AML-193 (cell line): ENCODE results near the gene STAC2.

Experiments used
- DNase-seq, 2 experiments: peaks; one replicate each; lab custom pipeline; 2025; lab: John Stamatoyannopoulos, UW

Gene STAC2

DNA sequence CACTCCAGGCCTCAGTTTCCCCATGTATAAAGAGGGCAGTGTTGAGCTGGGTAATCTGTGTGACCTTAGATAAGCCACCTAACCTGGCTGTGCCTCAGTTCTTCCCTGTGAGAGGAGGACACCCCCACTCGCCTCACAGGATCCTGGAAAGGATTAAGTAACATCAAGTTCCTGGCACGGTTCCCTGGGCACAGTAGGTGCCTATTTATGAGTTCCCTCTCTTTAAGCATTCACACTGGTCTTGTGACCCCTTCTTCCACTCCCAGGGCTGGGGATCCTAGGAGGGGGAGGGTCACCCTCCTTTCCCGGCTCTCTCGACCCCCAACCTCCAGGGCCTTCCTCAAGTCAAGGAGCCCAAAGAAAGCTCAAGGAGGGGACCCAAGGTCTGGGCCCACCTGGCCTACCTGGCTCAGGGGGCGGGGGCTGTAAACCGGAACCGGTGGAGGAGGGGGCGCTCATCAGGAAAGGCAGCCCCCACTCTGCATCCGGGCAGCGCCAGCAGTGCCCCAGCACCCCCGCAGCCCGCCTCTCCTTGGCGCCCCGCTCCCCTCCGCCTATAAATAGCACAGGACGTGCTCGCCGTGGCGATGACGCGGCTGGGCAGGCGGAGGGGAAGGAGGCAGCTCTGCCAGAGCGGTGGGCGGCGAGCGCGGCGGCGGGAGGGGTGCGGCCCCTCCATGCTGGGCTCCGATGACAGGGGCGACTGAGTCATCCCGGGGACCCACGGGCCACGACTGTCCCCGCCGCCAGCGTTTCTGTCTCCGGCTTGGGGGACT, 16.2 kb downstream of the STAC2 start:
- peak; percentile 44 to 68 for DNase-seq

DNA sequence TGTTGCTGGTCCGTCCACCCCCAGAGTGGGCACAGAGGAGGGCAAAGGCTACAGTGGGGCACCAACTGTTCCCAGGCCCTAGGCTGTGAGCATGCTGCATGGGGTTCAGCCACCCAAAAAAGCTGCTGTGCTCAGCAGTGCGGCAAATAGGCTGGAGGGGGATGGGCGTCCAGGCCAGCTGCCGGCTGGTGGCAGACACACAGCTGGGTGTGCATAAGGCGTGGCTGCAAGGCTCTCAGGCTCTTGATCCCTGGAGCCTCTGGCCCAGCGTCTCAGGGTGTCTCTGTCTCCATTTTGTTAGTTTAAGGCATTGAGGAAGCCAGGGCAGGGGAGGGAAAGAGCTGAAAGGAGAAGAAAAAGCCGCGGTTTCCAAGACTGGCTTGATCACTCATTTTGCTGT, 16.9 kb downstream of the STAC2 start:
- DNase-seq = peak; percentile 66 to 68

DNA sequence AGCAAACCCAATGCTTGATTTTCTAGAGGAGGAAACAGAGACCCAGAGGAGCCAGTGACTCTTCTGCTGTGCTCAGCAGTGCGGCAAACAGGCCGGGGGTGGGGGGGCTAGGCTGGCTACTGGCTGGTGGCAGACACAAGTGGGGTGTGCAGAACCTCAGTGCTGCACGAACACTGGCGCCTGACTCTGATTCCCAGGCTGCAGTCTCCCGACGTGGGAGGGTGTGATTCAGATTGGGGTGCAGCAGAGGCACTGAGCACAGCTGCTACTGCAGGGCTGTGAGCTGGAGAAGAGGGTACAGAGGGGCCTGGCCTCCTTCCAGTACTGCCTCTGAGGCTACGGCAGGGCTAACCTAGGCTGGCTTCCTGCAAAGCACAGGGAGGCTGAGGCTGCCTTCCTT, 17.6 kb downstream of the STAC2 start:
- DNase-seq = no peak

DNA sequence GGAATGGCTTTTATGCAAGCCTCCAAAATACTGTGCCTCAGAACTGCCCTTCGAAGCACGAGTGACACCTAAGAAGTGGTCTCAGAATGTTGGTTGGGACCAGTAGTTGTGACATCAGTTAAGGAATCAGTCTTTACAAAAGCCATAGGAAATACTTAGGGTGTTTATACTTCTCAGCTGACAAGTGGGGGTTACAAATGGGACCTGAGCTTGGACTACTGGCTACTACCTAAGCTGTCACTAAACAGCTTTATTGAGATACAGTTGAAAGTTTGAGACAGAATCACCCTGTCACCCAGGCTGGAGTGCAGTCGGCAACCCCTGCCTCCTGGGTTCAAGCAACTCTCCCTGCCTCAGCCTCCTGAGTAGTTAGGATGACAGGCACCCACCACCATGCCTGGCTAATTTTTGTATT, 20.6 kb downstream of the STAC2 start:
- DNase-seq = no peak

DNA sequence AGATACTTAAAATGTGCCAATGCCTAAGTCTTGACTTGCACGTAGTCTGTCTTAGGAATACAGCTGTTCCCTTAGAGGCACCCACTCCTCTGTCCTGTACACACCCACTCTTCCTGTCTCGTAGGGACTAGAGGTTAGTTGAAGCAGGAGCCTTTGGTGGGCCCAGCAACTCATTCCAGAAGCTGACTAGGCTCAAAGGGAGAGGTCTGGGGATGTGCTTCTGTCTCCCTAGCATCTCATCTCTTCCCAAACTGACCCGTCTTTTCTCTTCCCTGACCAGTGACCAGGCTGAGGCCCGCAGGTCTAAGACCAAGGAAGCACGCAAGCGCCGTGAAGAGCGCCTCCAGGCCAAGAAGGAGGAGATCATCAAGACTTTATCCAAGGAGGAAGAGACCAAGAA, 21.5 kb downstream of the STAC2 start:
- DNase-seq = no peak

DNA sequence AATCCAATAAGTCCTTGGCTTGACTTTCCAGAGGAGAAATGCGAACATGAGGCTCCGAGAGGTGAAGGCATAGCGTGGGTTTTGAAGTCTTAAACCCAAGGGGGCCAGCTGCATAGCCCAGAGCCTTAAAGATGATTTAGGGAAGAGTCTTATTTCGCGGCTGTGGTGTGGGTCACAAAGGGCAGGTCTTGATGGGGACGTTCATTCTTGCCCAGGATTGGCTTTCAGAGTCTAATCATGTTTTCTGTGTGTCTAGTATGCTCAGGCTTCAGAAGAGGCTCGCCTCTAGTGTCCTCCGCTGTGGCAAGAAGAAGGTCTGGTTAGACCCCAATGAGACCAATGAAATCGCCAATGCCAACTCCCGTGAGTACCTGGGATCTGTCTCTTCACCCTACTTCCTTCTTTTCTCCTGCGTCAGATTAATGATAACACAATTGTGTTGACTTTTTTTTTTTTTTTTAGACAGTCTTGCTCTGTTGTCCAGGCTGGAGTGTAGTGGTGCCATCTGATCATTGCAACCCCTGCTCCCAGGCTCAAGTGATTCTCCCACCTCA, 24.7 kb downstream of the STAC2 start:
- DNase-seq = no peak

DNA sequence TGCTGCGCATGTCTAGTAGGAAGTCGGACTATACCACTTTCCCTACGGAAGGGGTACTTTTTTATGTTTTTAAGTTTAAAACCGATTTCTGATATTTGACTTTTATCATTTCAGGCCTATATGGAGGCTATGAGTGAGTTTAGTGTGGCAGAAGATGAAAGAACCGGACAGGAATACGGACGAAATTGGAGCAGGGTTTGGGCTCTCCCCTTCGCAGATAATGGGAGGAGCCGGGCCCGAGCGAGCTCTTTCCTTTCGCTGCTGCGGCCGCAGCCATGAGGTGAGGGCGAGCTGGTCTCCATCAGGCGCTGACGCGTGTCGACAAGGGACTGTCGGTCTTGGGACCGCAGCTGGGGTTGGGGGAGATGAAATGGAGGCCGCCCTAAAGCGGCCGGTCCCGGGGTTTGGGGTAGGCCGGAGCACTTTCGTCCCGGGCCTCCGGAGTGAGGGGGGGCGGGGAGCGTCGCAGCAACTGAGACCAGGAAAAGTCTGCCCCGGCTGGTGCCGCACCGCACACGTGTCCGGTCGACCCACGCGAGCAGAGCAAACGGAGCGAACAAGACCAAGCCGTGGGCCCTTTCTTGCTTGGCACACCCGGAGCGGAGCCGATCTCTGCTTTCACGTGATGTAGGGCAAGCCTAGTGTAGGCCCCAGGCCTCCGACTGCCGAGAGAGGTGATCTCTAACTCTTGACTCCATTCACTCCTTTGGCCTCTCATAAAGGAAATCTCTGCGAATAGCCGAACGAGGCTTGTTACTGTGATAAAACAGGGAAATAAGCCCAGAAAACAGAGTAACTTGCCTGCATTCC, 25.5 kb downstream of the STAC2 start, which contains the start of gene RPL19:
Gene RPL19, plus strand, starts transcription at position 214 of the 810 bp plus-strand sequence. Its CDS starts 62 bp downstream, at position 276.
- DNase-seq = peak in 1 of 2 experiments; percentile 85

DNA sequence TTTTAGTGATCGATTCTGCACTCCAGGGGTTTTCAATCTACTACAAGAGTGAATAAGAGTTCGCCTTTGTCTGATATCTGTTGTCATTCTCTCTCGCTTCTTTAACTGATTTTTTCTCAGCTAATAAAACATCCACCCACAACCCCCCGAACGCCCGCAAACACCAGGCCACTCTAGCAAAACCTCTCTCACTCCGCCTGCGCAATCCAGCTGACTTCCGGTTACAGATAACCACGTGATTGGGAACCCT, 26.0 kb downstream of the STAC2 start:
- peak; percentile 95 to 99 for DNase-seq

DNA sequence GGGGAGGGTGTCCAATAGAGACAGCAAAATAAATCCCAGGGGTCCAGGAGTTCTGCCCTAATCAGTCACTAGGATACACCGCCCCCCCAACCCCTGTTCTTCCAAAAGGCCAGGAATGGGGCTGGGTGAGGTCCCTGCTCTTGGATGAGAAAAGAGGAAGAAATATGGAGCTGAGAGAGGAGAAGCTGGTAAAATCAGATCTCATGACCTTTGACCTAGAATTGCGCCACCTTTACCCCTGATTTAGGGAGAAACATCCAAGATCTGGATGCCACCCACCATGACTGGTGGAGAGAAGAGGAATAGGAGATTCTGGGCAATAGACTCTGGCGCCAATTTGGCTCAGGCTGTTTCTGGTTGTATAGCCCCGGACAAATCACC, 27.6 kb downstream of the STAC2 start:
- DNase-seq = no peak

DNA sequence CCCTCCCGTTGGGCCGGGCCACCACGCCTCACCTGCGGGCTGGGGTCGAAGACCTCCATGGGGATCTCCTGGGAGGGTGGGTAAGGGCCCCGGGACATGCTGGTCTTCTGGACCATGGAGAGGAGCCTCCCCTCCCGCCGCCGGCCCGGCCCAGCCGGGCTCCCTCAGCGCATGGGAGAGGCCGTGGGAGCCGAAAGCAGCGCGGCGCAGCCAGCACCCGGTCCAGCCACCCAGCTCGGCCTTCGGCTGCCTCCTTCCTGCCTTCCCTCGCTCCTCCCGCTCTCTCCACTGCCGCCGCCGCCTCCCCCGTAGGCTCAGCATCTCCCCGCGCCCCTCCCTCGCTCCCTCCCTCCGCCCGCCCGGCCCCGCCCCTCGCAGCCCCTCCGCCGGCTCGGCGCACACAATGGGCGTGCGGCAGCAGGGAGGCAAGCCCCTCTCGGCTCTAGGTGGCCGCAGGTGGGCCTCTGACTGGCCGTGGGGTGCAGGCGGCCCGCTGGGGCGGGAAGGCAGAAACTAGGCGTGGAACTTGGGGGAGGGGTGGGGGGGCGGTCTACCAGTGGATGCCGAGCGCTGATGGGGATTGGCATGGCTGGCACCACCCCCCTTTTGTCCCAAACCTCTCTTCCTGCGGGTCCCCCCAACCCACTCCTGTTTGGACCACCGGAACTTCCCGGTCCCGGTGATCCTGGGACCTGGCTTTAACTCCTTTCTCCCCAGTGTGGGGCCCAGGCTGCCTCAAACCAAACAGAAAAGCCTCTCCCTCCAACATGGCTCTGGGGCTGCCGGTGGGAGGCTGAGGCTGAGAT, 28.2 kb downstream of the STAC2 start, which contains the start of gene CACNB1:
Gene CACNB1, minus strand, starts transcription at position 290 of the 806 bp plus-strand sequence. Its CDS starts 174 bp downstream, at position 116.
- no peak for DNase-seq

DNA sequence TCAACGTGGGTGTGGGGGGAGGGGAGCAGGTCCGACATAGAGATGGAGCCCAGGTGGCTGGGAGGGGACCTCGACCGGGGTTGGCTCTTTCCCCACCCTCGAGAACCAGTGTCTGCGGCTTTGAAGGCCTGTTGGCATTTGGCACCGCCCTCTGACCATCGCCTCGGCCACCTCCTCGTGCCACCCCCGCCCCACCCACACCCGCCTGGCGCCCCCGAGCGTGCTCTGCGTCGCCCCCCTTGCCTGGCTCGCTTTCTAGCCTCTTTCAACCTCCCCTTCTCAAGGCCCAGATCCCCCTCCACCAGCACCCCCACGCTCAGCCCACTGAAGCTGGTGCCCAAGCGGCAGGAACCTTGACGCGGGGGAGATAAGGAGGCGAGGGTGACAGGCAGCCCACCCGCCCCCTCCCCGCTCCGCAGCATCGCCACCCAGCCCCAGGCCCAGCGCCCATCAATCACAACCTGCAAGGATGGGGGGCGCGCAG, 28.9 kb downstream of the STAC2 start:
- no peak for DNase-seq

DNA sequence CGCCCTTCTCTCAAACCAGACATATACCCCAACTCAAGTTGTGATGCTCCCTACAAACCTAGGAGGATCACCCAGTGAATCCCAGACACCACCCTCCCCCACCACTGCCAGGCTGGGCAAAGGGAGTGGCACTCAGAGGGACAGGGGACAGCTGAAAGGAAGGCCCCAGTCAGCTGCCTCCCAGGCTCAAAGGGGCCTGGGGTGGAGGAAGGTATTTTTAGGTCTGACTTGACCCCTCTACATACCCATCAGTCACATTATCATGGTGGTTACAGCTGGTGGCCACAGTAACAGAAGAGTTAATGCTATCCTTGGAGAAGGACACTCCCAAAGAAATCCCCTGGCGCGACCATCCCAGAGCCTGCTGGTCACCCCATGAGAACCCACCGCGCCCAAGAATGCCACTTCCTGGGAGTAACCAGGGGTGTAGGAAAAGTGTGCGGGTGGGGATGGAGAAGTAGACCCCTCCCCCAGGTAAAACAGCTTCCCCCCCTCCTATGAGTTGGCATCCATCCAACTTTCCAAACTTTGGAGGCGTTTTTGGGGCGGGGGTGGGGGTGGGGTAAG, 29.4 kb downstream of the STAC2 start:
- no peak for DNase-seq

DNA sequence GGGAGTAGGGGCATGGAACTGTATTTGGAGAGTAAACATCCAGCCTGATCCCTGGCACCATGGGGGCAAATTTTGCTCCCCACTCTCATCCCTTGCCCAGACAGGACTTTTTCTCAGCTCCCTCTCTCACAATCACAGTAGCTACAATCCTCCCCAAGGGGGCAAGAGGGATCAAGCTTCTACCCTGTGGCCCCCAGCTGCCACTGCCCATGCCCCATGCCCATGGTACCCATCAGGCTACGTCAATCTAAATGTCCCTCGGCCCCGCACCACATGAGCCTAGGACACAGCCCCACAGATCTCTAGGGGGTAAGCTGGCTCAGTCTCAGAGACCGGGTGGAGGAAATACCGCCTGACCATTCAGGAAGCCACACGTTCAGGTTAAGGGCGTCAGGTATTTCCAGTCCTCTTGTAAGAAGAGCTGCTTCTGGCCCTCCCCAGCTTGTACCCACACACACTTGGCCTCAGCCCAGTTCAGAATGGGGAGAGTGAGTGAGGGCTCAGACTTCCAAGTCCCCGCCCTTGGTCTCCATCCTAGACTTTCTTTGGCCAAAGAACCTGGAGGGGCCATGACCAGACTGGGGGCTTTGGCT, 30.1 kb downstream of the STAC2 start:
- no peak for DNase-seq

DNA sequence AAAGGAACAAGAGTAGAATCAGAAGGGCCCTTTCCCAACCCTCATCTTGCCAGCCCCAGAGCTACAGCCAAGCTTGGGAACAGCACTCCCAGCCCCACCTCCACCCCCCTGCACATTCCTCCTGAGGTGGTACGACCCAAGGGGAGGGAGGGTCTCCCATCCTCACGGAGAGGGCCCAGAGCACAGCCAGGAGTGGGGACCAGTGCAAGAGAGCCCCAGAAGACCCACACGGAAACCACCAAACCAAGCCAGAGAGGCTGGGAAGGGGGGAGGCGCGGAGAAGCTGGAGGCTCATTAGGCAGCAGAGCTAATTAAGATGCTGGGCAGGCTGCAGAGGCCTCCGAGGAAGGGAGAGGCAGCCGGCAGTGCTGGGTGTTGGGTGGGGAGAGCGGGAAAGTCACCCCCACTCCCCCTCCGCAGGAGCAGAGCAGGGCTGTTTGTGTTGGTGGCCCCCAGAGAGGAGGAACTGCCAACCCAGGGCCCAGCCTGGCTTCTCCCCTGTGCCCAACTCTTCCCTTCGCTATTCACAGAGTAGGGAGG, 30.7 kb downstream of the STAC2 start:
- no peak for DNase-seq

DNA sequence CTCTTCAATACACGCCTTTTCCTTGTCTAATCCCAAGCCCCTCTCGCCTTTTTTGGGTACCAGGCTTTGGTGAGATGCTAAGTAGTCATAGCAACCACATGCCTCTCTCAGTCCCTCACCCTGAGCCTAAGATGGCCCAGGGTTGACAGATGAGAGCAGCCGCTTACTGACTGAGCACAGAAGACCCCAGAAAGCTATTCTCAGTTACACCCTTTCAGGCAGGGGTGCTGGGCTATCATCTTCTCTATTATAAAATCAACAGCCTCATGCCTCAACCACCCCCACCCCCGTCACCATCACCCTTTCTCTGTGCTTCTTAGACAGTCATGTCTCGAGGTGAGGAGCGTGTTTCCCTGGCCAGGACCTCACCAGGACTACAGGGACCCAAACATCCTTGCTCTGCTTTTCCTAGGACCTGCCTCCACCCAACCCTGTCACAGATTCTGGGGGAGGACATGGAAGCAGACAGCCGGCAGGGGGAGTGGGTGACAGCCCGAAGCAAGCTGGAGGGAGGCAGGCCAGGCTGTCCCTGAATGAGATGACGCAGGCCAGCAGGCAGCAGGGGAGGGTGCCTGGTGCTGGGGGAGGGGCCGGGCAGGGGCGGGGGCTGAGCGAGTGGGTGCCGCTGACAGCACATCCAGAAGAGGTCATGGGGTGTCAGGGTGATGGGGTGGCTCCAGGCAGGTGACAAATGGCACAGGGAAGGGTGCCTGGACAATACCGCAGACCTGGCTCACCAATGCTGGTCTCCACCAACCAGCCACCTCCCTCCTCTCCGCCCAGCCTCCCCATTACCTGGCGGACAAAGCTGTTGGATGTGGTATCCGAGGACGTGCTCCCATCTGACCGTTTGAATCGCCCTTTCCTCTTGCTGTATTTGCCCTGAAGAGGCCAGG, 31.4 kb downstream of the STAC2 start:
- no peak for DNase-seq

DNA sequence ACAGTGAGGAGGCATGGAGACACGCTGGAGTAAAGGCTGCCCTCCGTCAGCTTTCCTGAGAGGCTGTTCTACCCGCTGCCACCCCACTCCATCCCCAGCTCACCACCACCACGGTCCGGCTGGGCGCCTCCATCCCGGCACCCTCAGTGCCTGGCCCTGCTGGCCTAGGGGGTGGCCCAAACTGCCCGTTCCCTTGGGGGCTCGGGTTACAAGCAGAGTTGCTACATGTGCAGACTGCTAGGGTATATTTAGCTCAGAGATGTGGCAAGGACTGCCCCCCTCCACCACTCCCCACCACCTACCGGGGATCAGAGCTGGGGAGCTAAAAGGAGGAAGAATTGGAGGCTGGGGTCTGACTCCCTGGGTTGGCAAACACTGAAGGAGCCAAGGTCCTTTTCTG, 32.4 kb downstream of the STAC2 start:
- DNase-seq = no peak

DNA sequence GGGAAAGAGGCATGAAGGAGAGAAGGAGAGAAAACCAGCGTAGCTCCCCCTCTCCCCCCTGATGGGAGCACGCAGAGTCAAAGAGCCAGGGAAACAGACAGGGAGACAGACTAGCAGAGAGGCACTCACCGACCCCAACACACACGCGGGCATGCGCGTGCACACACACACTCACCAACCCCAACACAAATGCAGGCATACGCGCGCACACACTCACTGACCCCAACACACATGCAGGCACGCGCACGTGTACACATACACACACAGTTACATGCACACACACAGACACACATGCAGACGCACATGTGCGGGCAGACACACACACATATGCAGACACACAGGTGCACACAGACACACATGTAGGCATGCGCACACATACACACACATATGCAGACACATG, 32.8 kb downstream of the STAC2 start:
- no peak for DNase-seq

DNA sequence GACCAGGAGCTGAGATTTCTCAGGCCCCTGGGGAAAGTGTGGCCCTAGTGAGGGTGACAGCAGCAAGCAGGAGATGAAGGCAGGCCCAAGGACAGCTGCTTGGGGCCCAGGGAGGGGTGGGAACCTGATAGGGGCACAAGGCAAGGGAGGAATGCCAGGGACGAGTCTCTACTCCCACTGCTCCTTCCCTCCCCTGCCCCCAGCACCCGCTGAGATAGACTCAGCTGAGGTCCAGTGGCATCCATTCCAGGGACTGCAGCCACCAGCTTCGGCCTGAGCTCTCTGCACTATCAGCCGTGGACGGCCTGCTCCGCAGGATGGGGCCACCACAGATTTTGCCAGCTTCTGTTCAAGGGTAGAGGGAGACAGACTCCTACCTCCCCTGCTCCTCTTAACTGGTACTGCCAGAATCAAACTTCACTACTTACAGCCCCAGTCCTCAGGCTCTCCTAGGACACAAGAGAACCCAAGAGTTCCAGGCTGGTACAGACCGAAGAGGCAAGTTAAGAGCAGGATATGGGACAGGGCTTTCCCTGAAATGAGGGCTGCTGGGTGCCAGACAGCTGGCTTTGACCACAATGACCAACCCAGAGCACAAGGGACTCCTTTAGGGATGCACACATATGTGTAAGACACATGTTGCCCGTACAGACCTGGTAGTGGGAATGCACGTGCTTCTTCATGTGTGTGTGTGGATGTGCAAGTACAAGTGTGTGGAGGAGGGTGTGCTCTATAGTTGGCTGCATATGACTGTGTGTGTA, 33.8 kb downstream of the STAC2 start:
- DNase-seq = no peak

DNA sequence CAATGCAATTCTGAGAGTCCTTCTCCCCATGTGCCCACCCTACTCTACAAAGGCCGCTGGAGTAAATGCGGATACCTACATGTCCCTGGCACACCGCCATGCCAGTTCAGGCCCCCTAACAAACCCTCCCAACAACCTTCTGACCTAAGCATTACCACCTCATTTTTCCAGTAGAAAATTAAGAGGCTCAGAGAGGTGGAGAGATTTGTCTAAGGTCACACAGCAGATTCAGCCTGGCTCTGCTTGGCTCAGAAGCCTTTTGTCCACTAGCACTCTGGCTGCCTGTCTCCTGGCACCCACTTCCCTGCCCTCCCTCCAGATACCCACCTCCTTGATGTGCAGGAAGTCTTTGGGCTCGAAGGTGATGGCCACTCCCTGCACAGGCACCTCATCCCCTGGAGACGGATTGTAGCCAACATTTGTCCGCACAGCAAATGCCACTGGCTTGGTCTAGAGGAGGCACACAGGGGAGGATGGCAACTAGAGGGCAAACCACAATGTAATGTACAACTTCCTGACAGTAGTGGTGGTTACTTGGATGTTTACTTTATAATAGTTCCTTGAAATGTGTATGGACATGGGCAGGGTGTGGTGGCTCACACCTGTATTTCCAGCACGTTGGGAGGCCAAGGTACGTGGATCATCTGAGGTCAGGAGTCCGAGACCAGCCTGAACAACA, 38.5 kb downstream of the STAC2 start:
- peak; percentile 61 to 64 for DNase-seq
